G401.6 (cell line): Measurements from ENCODE around the gene SEC61A2.
"Not testable (repeated sequence)": the region's sequence is repeated elsewhere in the genome, so short reads cannot be mapped to it uniquely, and the experiment has no call there.

Source experiments
- FAIRE-seq: peaks from 2 replicates; lab custom pipeline; 2012; peaks lifted over from hg19 to GRCh38; lab: Jason Lieb, UNC

The SEC61A2 gene

DNA sequence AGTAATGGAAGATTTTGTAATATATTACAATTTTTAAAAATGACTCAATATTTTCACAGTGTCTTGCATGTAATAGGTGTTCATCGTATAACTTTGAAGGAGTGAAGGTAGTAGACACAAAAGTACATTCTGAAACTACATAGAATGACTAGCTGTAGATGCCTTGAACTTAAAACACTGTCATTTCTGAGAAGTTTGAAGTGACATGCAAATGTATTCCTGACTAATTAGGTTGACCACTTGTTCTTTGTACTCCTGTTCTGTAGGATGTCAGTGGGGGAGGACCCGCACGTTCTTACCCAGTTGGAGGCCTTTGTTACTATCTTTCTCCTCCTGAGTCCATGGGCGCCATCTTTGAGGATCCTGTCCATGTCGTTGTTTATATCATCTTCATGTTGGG lies 31.2 kb downstream of the SEC61A2 start:
- FAIRE-seq: no peak

DNA sequence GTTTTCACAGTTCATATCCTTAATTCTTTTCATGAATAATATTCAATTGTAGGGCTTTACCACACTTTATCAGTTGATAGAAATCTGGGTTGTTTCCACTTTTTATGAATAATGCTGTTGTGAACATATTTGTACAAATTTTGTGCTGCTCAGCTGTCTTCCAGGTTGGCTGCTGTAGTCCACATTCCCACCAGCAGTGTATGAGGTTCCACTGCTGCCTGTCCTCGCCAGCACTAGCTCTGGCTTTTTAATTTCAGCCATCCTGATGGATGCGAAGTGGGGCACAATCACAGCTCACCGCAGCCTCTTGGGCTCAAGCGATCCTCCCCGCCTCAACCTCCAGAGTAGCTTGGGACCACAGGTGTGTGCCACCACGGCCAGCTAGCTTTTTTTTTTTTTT lies 33.5 kb downstream of the SEC61A2 start:
- no peak for FAIRE-seq

DNA sequence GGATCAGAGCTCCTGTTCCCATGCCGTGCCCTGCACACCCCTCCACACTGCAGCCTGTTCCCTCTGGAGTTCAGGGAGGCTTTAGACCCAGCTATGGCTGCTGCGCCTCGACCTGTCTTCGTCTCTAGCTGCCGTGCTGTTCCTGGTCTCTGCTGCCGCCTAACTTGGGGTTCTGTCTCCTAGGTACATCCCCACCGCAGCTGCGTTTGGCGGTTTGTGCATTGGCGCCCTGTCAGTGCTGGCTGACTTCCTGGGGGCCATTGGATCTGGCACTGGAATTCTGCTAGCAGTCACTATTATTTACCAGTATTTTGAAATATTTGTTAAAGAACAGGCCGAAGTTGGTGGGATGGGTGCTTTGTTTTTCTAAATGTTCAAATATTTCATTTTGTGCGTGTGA lies 34.6 kb downstream of the SEC61A2 start:
- FAIRE-seq: no peak

DNA sequence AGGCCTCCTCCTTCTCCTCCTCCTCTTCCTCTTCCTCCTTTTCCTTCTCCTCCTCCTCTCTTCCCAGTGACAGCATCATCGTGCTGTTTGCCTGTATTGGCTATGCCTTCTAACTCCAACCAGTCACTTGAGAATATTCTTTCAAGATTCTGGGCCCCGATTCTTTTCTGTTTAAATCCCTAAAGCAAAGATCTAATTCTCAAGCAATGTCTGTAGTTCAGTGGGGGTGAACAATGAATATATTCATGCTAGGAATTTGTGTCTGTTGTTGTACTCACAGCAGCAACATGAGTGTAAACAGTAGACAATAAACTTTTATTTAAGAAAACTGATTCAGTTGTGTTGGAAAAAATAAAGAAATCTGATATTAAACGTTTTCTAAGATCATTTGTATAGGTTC lies 35.6 kb downstream of the SEC61A2 start:
- no peak for FAIRE-seq

DNA sequence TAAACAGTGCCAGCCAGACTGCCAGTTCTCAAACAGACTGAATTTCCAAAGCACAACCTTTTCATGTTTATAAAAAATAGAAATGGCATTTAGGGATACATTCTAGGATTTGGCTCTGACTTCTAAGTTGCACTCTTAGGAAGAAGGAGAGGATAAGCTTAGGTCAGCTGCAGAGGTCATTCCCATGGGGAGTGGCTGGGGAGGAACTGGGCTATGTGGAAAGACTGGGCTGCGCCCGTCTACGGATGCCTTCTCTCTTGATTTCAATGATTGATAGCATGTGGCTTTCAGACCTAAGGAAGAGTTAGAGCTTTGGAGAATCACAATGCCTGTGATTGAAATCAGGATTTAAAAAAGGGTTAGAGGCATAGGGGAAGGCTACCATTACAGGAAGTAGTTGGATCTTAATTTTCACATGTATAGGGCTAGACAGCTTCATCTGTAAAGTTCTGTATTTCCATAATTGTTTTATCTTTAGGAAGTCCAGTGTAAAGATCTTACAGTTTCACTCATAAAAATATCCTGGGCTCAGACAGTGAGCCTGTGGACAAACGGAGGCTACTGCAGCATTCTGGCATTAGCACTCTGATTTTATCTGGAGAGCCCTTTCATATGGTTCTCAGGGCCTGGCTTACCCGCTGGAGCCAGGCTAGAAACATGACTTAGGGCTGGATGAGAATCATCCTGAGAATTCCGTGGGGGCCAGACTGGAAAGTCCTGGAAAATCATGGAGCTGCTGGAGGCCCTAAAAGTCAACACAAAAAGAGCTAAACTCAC lies 36.7 kb downstream of the SEC61A2 start:
- no peak for FAIRE-seq

DNA sequence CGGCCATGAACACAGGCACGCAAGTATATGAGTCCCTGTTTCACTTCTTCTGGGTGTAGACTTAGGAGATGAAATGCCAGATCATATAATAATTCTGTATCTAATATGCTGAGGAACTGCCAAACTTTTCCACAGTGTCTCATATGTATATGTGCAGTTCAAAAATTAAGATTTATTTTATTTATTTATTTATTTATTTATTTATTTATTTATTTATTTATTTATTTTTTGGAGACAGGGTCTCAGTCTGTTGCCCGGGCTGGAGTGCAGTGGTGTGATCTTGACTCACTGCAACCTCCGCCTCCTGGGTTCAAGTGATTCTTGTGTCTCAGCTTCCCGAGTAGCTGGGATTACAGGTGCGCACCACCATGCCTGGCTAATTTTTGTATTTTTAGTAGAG lies 42.0 kb downstream of the SEC61A2 start:
- not testable (repeated sequence) for FAIRE-seq

DNA sequence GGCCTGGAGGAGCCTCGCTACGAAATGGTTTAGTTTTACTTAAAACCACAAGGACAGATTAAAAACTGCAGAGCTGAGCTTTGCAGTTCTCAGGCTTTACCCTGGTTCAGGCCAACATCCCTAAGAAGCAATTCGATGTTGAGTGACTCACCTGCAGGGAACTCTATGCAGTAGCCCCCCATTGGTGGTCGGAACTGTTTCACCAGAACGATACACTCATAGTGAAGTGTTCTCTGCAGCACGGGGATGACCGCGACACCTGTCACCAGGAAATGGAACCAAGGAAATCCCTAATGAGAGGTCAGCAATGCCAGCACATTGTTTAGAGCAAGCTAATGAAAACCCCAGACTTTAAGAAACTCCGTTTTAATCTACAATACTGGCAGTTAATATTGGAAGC lies 48.2 kb downstream of the SEC61A2 start:
- no peak for FAIRE-seq

DNA sequence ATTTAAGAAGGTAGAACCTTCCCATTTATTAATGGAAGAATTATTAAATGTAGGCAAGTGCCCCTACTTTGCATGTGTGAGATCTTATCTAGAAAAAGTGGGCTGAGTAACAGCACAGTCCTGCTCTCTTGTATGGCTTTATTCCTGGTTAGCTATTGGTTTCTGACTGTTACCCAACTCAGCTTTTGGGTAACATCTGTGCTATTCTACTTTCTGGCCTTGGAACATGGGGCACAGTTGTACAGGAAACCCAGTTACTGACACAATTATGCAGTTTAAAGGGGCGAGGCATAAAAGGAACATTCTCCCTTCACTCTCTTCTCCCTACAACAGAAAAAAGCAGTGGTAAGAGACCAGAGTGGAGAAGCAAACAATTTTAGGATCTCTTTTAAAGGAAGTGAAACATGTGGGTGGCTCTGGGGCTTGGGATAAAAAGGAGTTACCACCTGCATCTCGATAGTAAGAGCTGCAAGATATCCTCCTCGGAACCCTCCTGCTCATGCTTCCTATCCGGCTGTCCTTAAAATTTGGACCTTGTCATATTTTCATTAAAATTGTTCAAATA lies 50.2 kb downstream of the SEC61A2 start:
- FAIRE-seq: no peak

DNA sequence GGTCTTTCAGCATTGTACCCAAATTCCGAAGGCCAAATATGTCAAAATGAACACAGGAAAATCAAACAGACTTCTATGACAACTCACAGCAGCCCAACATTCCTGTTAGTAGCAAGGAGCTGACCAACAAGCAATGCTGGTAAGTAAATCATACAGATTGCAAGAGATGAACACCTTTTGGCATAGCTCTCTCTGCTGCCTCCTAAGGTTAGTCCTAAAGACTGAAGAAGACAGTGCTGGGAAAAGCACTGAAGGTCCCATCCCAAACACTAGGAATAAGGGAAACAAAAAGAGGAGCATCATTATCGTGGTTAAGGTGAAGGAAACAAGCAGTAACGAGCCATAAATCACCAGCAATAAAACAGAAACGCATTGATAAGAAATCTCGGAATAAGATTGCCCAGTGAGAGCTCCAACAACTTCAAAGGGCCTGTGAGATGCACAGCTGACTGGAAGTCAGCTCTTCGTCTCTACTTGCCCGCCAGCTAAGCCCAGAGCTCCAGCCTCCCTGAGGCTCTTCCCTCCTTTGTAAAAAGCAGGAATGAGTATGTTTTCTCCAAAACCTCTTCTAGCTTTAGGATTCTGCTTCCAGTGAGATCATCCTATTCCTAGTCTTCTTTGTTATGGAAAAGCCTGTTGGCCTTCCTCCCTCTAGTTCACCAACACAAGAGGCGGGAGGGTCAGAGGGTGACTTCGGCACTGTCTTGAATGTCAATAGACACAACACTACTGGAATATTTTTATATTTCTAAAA lies 50.9 kb downstream of the SEC61A2 start:
- FAIRE-seq: no peak

DNA sequence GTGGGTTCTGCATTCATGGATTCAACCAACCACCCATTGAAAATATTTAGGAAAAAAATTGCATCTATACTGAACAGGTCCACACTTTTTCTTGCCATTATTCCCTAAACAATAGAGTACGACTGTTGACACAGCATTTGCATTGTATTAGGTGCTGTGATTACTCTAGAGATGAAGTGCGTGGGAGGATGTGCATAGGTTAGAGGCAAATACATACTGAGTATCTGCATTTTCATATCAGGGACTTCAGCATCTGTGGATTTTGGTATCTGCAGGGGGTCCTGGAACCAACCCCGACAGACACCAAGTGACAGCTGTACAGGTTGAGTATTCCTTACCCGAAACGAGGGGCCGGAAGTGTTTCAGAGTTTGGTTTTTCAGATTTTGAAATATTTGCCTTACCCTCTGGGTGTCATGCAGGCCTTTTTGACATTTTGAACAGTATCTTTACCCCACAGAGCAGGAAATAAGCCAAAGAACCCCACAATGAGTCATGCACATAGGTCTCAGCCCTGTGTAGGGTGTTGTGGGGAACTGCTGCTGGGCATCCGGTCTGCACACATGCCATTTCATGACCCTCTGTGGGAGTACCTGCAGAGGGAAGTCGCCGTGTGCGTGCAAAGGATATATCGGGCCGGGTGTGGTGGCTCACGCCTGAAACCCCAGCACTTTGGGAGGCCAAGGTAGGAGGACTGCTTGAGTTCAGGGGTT lies 51.7 kb downstream of the SEC61A2 start:
- FAIRE-seq: no peak

DNA sequence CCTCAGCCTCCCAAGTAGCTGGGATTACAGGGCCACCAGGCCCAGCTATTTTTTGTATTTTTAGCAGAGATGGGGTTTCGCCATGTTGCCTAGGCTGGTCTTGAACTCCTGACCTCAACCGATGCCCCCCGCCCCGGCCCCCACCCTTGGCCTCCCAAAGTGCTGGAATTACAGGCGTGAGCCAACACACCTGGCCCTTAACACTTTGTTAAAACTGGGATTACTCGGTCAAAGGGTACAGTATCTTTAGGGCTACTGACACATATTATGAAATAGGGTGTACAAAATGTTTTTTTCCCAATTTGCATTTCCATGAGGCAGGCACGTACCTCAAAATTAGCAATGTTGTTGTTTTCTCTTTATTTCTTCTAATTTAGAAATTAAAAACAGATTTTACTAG lies 54.7 kb downstream of the SEC61A2 start:
- FAIRE-seq: no peak

DNA sequence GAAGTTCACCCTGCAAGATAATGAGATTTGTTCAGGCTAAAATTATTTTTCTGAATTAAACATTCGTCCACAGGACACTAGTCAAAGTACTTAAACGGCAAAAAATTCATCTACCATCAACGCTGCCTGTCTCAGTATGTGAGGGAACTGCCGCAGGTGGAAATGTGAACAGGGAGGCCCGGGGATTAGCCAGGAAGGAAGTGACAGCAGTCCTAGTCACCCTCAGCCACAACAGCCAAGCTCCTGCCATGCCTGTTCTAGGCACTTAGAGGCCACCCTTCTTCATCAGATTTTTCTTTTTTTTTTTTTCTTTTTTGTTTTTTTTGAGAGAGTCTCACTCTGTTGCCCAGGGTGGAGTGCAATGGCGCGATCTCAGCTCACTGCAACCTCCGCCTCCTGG lies 56.8 kb downstream of the SEC61A2 start:
- no peak for FAIRE-seq

DNA sequence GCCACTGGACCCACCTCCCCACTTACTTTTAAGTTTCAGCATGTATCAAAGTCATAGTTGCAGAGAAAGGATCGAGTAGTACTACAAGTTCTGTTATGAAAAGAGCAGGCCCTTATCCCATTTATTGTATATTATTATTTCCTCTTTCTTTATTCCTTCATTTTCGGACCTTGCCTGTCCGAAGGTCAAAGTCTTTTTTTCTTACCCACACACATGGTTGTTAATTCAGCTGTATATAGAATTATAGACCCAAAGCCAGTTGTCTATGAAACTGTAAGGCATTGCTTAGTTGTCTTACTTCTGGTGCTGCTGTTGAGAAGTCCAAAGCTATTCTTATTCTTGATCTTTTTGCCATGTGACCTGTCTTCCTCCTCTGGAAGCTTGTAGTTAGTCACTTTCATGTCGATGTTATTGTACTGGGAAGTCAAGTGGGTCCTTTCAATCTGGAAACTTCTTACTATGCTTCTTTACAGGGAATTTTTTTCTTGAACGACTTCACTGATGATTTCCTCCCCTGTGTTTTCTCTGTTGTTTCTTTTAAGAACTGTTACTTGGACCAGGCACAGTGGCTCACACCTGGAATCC lies 57.9 kb downstream of the SEC61A2 start:
- no peak for FAIRE-seq

DNA sequence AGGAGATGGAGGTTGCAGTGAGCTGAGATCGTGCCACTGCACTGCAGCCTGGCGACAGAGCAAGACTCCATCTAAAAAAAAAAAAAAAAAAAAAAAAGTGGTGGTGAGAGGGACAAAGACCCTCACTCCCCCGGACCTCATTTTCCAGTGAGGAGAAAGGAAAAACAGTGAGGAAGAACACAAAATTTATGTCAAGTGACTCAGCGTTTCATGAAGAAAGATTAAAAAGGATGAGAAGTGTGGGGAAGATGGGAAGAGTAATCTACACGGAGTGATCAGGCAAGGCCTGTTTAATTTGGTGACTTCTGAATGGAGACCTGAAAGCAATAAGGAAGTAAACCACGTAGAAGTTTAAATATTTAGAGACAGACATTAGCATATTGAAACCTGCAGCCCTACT lies 59.2 kb downstream of the SEC61A2 start:
- no peak for FAIRE-seq

DNA sequence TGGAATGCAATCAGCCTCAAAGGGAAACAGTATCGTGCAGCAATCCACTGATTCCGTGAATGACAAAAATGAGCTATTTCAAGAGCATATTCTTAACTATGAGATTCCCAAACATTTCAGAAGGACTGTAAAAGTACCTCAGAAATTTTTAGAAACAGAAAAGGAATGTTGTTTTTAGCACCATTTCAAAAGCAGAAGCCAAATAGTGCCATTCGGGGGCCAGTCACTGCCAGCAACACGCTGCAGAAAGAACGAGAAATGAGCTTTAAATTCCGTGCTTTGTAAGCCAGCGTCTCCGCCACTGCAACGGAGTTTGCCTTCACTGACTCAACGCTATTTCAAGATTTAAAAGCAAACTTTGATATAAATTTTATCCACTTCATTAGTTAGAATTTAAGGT lies 59.9 kb downstream of the SEC61A2 start:
- no peak for FAIRE-seq

DNA sequence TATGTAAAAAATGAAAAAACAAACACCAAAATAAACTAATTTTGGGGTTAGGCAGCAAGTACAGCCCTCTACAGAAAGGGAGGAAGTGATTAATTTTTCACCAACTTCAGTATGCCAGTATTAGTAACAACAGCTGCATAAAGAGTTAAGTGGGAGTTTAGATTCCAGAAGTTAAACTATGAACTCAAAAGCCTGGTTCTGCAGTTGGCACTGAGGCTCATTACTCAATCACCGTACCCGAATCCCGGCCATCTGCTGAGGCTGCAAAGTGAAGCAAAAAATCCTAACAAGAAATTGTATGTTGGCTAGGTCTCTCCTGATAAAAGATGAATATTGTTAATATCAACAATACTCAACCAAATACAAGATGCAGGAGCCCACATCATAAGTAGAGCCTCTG lies 62.2 kb downstream of the SEC61A2 start:
- no peak for FAIRE-seq

DNA sequence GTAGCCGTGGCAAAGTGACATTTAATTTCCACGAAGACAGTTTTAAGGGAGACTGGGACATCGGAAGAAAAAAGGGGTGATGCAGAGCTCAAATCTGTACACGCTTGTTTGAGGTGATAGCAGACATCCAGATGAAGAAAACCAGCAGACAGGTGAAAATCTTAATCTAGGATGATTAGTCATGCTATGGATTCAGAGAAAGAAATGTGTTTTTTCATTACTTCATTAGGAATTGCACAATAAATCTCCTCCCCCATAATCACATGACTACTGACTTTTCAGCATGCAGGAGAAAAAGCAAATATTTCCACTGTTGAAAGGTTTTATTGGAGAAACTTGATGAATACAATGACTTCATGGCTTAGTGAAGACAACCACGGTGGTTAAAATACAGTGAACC lies 63.7 kb downstream of the SEC61A2 start:
- no peak for FAIRE-seq

DNA sequence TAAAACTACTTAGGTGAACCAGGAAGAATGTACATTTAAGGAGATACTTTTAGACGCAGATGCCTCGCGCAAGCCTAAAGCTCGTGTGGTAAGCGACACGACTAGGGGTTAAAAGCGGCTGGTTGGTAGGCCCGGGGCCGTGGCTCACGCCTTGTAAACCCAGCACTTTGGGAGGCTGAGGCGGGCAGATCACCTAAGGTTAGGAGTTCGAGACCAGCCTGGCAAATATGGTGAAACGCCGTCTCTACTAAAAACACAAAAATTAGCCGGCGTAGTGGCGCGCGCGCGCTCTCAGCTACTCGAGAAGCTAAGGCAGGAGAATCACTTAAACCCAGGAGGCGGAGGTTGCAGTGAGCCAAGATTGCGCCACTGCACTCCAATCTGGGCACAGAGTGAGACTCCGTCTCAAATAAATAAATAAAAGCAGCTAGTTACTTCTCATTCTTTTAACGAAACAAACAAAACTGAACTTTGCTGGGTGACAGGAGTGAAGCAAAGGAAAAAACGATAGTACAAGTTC lies 65.3 kb downstream of the SEC61A2 start:
- no peak for FAIRE-seq

DNA sequence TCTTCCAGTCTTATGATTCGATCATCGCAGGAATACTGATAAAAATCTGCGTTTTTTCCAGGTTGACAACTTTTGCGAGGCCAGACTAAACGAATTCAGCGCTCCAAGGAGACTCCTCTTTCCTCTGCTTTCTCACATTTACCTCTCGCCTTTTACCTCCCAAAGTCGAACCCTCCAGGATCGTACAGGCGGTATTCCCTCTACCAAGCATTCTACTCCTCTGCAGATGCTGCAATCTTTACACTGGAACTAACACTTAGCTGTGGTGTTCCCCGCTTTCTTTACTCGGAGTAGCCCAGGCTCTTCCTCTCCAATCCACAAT lies 65.8 kb downstream of the SEC61A2 start:
- FAIRE-seq: no peak

DNA sequence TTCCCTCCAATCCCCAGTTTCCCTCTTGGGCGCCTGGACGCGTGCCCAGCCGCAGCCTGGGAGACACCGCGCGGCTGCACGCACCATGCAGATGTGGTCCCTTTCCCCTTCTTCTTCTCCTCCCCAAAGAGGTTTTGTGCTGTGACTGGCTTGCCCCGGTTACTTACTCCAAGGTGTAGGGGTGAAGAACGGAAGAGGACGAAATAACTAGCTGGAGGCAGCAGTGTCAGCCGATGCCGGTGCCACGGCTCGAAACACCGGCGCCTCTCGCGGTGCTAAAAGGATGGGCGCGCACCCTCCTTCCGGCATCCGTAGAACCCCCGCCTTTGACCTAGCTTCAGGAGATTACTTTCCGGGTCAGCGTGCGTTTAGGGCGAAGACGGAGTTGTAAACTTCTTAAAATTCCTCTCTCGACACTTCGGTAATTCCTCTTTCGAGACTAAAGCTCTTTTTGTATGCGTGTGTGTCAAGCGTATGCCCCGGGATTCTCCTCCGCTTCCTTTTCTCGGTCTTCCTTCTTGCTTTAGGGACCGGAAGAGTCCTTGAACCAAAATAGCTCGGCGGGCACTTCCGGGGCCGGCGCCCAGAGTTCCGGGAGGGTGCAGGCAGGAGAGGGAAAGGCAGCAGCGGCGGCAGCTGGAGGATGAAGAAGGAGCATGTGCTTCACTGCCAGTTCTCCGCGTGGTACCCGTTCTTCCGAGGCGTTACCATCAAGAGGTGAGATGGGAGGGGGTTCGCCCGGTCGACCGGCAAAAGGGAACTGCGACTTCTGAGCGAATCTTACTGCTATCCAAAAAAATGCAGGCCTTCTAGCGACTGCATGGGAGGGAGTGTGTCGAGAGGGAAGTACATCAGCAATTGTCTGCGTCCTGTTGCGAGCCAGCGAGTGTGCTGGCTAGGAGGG lies 66.4 kb downstream of the SEC61A2 start, which contains the start of the genes CDC123 and NUDT5:
TSS of gene CDC123 (plus strand) at position 586 of the 904 bp plus-strand sequence. CDS start at position 644, 58 bp downstream.
TSS of gene NUDT5 (minus strand) at position 289 of the 904 bp plus-strand sequence. CDS start 9,600 bp downstream, outside the sequence.
- FAIRE-seq: peak; percentile 8
